BJ (cell line): ENCODE results near the gene ZNF513. TPM values are rescaled to one million over a fixed set of nuclear protein-coding genes. Genes with fewer than 3 reads are reported as not detected.

Experiments
- CTCF ChIA-PET: fragments of 350-600 bp; formaldehyde crosslinking; extraction: SDS; loops from one replicate; lab custom pipeline; 2021; ENCODE audit warnings: antibody characterized with exemption, inconsistent platforms; lab: Yijun Ruan, JAX
- POLR2A ChIA-PET: fragments of 300-600 bp; sonication (Branson Sonifier 250); formaldehyde crosslinking; extraction: SDS; loops from one replicate; lab custom pipeline; 2021; ENCODE audit warnings: antibody characterized with exemption; lab: Charles Lee
- DNase-seq: peaks from one replicate; pipeline ENCODE4 v3.0.0-alpha.2; 2011; ENCODE audit warnings: low read depth
- H3K27me3 ChIP-seq: 2 replicates; pipeline ENCODE4 v1.6.0; 2011; ENCODE audit warnings: low read length; ENCODE audit not compliant: control insufficient read depth, insufficient read depth
- H3K36me3 ChIP-seq: 2 replicates; pipeline ENCODE4 v1.5.1; 2011; ENCODE audit warnings: low read length; ENCODE audit not compliant: control insufficient read depth, insufficient read depth
- H3K4me3 ChIP-seq: 2 replicates; pipeline ENCODE4 v1.5.1; 2011; ENCODE audit warnings: low read depth, mild to moderate bottlenecking, control low read depth, low read length
- polyA plus RNA-seq: library from polyadenylated mRNA; depleted of rRNA; stranded (reverse); fragments of >200 nt; gene quantifications from 2 replicates; pipeline ENCODE4 v1.2.3, GENCODE V29; 2011
- TF ChIP-seq, protein P1 (sequence below): IDR thresholded peaks from 2 replicates; pipeline ENCODE4 v1.5.1; 2011; ENCODE audit warnings: low read depth, mild to moderate bottlenecking, control low read depth, inconsistent platforms, low read length, moderate library complexity; ENCODE audit not compliant: insufficient read depth

ZNF513 gene
- polyA plus RNA-seq, 1 experiment: 12.2 TPM

DNA sequence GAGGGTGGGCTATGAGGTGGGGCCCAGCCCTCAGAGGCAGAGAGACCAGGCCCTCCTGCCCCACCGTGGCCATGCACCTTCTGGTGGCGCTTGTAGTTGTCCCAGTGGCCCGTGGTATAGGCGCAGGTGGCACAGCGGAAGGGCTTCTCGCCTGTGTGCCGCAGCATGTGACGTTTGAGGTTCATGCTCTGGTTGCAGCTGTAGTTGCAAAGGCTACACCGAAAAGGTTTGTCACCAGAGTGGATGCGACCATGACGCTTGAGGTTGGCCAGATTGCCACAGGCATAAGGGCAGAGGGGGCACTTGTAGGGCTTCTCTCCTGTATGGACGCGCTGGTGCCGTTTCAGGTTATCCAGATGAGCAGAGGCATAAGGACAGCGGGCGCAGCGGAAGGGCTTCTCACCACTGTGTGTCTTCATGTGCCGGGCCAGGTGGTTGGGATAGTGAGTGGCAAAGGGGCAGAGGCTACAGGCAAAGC lies 2.9 kb downstream of the ZNF513 start:
- peaks cover 48% of the 10 kb centered on the region for H3K36me3 ChIP-seq
- no peak for DNase-seq
- no peak overlapping the region for H3K4me3 ChIP-seq
- ChIA-PET CTCF (interaction anchor here (1.1 kb wide), 1 partner anchor 51 kb away, joined by 3 read pairs; the partner anchor contains the start of gene NRBP1), POLR2A (interaction anchor here (0.6 kb wide), 1 partner anchor 1656 kb away, joined by 3 read pairs; no protein-coding TSS in a partner anchor)
- H3K27me3 ChIP-seq: no peaks in the 10 kb centered on the region
- TF ChIP-seq, protein P1, sequence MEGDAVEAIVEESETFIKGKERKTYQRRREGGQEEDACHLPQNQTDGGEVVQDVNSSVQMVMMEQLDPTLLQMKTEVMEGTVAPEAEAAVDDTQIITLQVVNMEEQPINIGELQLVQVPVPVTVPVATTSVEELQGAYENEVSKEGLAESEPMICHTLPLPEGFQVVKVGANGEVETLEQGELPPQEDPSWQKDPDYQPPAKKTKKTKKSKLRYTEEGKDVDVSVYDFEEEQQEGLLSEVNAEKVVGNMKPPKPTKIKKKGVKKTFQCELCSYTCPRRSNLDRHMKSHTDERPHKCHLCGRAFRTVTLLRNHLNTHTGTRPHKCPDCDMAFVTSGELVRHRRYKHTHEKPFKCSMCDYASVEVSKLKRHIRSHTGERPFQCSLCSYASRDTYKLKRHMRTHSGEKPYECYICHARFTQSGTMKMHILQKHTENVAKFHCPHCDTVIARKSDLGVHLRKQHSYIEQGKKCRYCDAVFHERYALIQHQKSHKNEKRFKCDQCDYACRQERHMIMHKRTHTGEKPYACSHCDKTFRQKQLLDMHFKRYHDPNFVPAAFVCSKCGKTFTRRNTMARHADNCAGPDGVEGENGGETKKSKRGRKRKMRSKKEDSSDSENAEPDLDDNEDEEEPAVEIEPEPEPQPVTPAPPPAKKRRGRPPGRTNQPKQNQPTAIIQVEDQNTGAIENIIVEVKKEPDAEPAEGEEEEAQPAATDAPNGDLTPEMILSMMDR: no peak

DNA sequence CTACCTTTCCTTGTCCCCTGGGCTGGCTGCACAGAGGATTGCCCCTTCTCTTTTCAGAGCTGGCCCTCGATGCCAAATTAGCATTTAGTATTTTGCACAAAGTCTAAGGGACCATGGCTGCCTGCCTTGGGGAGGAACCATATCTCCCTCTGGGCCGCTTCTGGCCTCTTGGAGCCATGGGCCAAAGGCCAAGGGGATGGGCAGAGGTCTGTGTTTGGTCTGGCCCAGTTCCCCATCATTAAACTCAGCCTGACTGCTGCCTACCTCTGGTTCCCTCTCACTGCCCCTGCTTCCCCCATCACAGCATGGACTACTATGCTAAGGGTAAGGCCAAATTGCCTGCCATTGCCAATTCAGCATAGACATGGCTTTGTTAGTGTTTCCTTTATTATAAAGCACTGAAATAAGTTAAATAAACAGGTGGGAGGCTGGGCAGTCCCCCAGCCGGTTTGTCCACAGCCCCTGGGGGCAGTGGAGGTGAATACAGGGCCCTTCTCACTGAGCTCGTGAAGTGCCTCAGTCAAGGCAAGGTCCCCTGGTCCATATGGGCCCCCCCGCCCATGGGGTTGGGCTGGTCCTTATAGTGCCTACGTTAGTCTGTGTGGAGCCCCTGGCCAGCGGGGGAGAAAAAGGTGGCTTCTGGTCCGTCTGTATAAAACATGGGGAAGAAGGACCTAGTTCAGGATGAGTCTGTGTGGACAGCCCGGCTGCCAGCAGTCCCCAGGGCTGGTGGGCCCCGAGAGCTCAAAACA lies 3.5 kb downstream of the ZNF513 start:
- H3K4me3 ChIP-seq: no peak overlapping the region
- TF ChIP-seq, protein P1: no peak
- peaks cover 48% of the 10 kb centered on the region for H3K36me3 ChIP-seq
- H3K27me3 ChIP-seq: no peaks in the 10 kb centered on the region
- no peak for DNase-seq
- POLR2A ChIA-PET: no interaction called here
- CTCF ChIA-PET: no interaction called here

DNA sequence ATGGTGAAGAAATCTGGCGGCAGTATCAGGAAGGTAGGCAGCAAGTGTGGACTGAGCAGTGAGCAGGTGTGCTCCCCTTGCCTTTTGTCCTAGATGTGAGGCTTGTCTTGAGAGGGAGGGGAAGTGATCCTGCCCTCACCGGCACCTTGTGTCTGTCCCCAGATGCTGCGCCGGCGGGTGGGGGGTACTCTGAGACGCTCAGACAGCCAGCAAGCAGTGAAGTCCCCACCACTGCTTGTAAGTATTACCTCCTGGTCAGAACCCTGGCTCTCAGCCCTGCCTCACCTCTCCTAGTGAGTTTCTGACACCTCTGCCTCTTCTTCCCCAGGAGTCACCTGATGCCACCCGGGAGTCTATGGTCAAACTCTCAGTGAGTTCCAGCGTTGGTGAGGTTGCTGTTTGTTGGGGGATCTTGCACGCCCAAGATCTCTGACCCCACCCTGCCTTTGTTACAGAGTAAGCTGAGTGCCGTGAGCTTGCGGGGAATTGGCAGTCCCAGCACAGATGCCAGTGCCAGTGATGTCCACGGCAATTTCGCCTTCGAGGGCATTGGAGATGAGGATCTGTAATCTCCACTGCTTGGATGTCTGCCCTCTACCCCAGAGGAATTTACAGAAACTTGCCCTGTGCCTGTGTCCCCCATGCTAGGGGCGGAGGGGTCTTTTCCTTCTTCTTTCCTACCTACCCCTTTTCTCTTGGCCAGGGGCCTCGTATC lies 4.2 kb downstream of the ZNF513 start:
- Histone ChIP-seq H3K36me3 (peaks cover 48% of the 10 kb centered on the region), H3K4me3 (no peak overlapping the region), H3K27me3 (no peaks in the 10 kb centered on the region)
- CTCF ChIA-PET: no interaction called here
- no peak for DNase-seq
- POLR2A ChIA-PET: no interaction called here
- TF ChIP-seq, protein P1: no peak

- H3K36me3 ChIP-seq: peaks cover 48% of the 10 kb centered on the region
- TF ChIP-seq, protein P1: no peak
- POLR2A ChIA-PET: no interaction called here
- no peaks in the 10 kb centered on the region for H3K27me3 ChIP-seq
- no peak overlapping the region for H3K4me3 ChIP-seq
- DNase-seq: no peak
- CTCF ChIA-PET: no interaction called here
Measured at GRCh38 chr2:27375513-27376099, 4.9 kb downstream of the ZNF513 start.

DNA sequence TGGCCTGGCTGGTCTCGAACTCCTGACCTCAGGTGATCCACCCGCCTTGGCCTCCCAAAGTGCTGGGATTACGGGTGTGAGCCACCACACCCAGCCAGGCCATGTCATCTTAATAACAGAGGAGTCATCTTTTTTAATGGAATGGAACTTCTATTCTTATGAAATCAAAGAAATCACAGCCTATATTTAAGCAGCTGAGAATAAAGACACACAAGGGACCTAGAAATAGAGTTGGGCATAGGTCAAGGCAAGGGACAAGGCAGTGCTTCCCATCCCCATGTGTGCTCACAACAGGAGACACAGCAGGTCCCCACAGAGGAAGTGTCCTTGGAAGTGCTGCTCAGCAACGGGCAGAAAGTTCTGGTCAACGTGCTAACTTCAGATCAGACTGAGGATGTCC lies 7.0 kb downstream of the ZNF513 start:
- H3K27me3 ChIP-seq: no peaks in the 10 kb centered on the region
- CTCF ChIA-PET: no interaction called here
- TF ChIP-seq, protein P1: no peak
- POLR2A ChIA-PET: no interaction called here
- DNase-seq: no peak
- H3K36me3 ChIP-seq: peaks cover 48% of the 10 kb centered on the region
- H3K4me3 ChIP-seq: no peak overlapping the region
